ENCODE results near the gene PLCL2. TPM values are rescaled to one million over a fixed set of nuclear protein-coding genes. Genes with fewer than 3 reads are reported as not detected.

The PLCL2 gene
- total RNA-seq, 1 experiment from 2014 or later: 0.07 TPM

DNA sequence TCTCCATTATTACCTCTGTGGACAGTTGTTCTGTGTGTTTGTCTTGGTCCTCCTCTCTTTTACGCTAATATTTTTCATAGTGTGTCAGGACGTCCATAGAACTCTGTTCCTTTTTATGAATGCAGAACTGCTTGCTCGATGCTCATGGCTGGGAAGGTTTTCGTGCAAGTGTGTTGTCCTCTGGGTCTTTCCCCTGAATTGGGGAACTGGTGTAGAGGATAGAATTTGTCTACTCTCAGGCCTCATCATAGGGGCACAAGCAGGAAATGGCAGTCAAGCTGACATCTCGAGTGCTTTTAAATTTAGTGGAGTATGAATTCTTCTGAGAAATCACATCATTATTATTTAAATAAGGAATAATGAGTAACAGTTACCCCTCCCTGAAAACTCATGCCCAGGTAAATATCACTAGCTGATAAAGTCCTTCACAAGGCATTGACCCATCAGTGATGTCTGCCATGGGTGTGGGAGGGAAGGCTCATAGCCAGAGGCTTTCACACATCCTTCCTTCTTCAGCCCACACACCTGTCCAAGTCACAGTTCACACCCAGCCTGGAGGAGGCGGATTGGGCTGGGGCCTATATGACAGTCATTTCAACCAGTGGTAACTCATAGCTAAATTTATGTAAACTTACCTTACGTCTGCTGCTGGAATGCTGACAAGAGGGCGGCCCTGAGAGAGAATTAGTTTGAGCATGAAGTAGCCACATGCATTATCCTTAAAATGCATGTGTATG is 226.1 kb downstream of the PLCL2 start:
- no peaks in the 10 kb centered on the region for H3K27me3 ChIP-seq (replicated peaks; ENCODE audit: control insufficient read depth, insufficient read depth, low read length)
- ChIA-PET POLR2A (no interaction called here), CTCF (no interaction called here)
- H3K4me1 Mint-ChIP-seq (ENCODE audit: low read depth, unreplicated experiment): no peaks in the 10 kb centered on the region
- H3K36me3 ChIP-seq (ENCODE audit: control insufficient read depth, insufficient read depth, low read length): no peaks in the 10 kb centered on the region
- no peak overlapping the region for H3K4me3 ChIP-seq (ENCODE audit: low read depth, low read length)
- no peaks in the 10 kb centered on the region for H3K4me1 ChIP-seq
- no TSS peak for BruUV-seq (replicated peaks)
- H3K27ac Mint-ChIP-seq (ENCODE audit: unreplicated experiment): no peak overlapping the region
- no peak for DNase-seq
- peaks cover 14% of the 10 kb centered on the region for H3K27me3 Mint-ChIP-seq (ENCODE audit: insufficient read depth, unreplicated experiment)
- no peaks in the 10 kb centered on the region for H3K36me3 Mint-ChIP-seq (ENCODE audit: insufficient read depth, unreplicated experiment)
- intact Hi-C loops (cut with micrococcal nuclease; ENCODE audit: unreplicated experiment): no loop called here
- H3K9me3 Mint-ChIP-seq (ENCODE audit: unreplicated experiment): no peaks in the 10 kb centered on the region
- TF ChIP-seq, protein P1, sequence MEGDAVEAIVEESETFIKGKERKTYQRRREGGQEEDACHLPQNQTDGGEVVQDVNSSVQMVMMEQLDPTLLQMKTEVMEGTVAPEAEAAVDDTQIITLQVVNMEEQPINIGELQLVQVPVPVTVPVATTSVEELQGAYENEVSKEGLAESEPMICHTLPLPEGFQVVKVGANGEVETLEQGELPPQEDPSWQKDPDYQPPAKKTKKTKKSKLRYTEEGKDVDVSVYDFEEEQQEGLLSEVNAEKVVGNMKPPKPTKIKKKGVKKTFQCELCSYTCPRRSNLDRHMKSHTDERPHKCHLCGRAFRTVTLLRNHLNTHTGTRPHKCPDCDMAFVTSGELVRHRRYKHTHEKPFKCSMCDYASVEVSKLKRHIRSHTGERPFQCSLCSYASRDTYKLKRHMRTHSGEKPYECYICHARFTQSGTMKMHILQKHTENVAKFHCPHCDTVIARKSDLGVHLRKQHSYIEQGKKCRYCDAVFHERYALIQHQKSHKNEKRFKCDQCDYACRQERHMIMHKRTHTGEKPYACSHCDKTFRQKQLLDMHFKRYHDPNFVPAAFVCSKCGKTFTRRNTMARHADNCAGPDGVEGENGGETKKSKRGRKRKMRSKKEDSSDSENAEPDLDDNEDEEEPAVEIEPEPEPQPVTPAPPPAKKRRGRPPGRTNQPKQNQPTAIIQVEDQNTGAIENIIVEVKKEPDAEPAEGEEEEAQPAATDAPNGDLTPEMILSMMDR (IDR thresholded peaks at IDR 0.05; ENCODE audit: insufficient read depth in 1 of 2, low read depth in 1 of 2, low read length in 1 of 2, severe bottlenecking in 1 of 2, unreplicated experiment in 1 of 2): no peak
- H3K4me3 Mint-ChIP-seq (ENCODE audit: unreplicated experiment): no peak overlapping the region
- H3K9me3 ChIP-seq: no peaks in the 10 kb centered on the region

DNA sequence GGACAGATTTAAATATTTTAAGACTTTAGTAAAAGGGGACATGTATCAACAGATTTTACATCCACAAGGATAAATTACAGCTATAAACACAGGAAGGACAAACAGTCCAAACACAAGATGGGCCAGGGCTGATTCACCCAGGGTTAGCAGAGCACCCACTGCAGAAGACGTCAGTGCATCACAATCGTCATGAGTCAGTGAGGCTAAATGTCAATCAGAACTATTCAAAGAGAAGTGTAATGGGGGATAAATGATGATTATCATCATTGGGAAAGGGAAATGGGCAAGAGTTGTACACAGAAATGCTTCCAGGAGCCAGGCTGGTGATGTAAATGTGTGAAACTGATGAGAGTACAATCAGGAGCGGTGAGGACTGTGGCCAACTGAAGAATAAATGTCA is 226.8 kb downstream of the PLCL2 start:
- ChIA-PET POLR2A (no interaction called here), CTCF (no interaction called here)
- no peak overlapping the region for H3K4me3 Mint-ChIP-seq (ENCODE audit: unreplicated experiment)
- BruUV-seq (replicated peaks): no TSS peak
- no peaks in the 10 kb centered on the region for H3K36me3 Mint-ChIP-seq (ENCODE audit: insufficient read depth, unreplicated experiment)
- TF ChIP-seq, protein P1 (IDR thresholded peaks at IDR 0.05; ENCODE audit: insufficient read depth in 1 of 2, low read depth in 1 of 2, low read length in 1 of 2, severe bottlenecking in 1 of 2, unreplicated experiment in 1 of 2): no peak
- H3K27me3 Mint-ChIP-seq (ENCODE audit: insufficient read depth, unreplicated experiment): peaks cover 14% of the 10 kb centered on the region
- intact Hi-C loops (cut with micrococcal nuclease; ENCODE audit: unreplicated experiment): no loop called here
- H3K27ac Mint-ChIP-seq (ENCODE audit: unreplicated experiment): no peak overlapping the region
- H3K36me3 ChIP-seq (ENCODE audit: control insufficient read depth, insufficient read depth, low read length): no peaks in the 10 kb centered on the region
- H3K4me1 Mint-ChIP-seq (ENCODE audit: low read depth, unreplicated experiment): no peaks in the 10 kb centered on the region
- H3K4me3 ChIP-seq (ENCODE audit: low read depth, low read length): no peak overlapping the region
- no peak for DNase-seq
- H3K27me3 ChIP-seq (replicated peaks; ENCODE audit: control insufficient read depth, insufficient read depth, low read length): no peaks in the 10 kb centered on the region
- H3K4me1 ChIP-seq: no peaks in the 10 kb centered on the region
- no peaks in the 10 kb centered on the region for H3K9me3 Mint-ChIP-seq (ENCODE audit: unreplicated experiment)
- H3K9me3 ChIP-seq: no peaks in the 10 kb centered on the region

DNA sequence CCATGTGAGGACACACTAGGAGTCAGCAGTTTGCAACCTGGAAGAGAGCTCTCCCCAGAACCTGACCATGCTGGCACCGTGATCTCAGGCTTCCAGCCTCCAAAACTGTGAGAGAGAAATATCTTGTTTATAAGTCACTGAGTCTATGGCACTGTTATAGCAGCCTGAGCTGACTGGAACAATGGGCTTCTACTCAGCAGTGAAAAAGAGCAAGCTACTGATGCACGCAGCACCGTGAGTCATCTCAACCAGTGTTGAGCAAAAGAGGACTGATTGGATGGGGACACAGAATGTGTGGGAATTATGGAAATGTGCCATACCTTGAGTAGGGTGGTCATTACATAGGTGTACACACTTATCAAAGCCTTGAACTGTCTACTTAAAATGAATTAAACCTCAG is 230.4 kb downstream of the PLCL2 start:
- Mint-ChIP-seq H3K4me3 (ENCODE audit: unreplicated experiment) (no peak overlapping the region), H3K27me3 (ENCODE audit: insufficient read depth, unreplicated experiment) (peaks cover 6% of the 10 kb centered on the region), H3K36me3 (ENCODE audit: insufficient read depth, unreplicated experiment) (no peaks in the 10 kb centered on the region), H3K9me3 (ENCODE audit: unreplicated experiment) (no peaks in the 10 kb centered on the region), H3K4me1 (ENCODE audit: low read depth, unreplicated experiment) (no peaks in the 10 kb centered on the region), H3K27ac (ENCODE audit: unreplicated experiment) (no peak overlapping the region)
- H3K9me3 ChIP-seq: no peaks in the 10 kb centered on the region
- CTCF ChIA-PET: no interaction called here
- TF ChIP-seq, protein P1 (IDR thresholded peaks at IDR 0.05; ENCODE audit: insufficient read depth in 1 of 2, low read depth in 1 of 2, low read length in 1 of 2, severe bottlenecking in 1 of 2, unreplicated experiment in 1 of 2): no peak
- no peaks in the 10 kb centered on the region for H3K4me1 ChIP-seq
- no peak for DNase-seq
- H3K27me3 ChIP-seq (replicated peaks; ENCODE audit: control insufficient read depth, insufficient read depth, low read length): no peaks in the 10 kb centered on the region
- BruUV-seq (replicated peaks): no TSS peak
- no peaks in the 10 kb centered on the region for H3K36me3 ChIP-seq (ENCODE audit: control insufficient read depth, insufficient read depth, low read length)
- no peak overlapping the region for H3K4me3 ChIP-seq (ENCODE audit: low read depth, low read length)
- intact Hi-C loops (cut with micrococcal nuclease; ENCODE audit: unreplicated experiment): no loop called here
- POLR2A ChIA-PET: no interaction called here
